SW480 (cell line): ENCODE data around the gene AGRN.
"Not testable (repeated sequence)": the region's sequence is repeated elsewhere in the genome, so short reads cannot be mapped to it uniquely, and the experiment has no call there.

Source experiments
- DNase-seq: peaks from one replicate; pipeline ENCODE4 v3.0.0-alpha.2; 2016; ENCODE audit warnings: low spot score

The AGRN gene

GRCh38 chr1:1001057-1001783, 18.7 kb upstream of the AGRN start:
- no peak for DNase-seq

GRCh38 chr1:1003618-1004419, 16.1 kb upstream of the AGRN start:
- no peak for DNase-seq

- no peak for DNase-seq
Observed at GRCh38 chr1:1004420-1004779, 15.5 kb upstream of the AGRN start.

- peak; percentile 84 for DNase-seq
Observed at GRCh38 chr1:1004780-1005697, 14.9 kb upstream of the AGRN start.

- no peak for DNase-seq
Observed at GRCh38 chr1:1005774-1006304, 14.1 kb upstream of the AGRN start.

- peak; percentile 97 for DNase-seq
Observed at GRCh38 chr1:1006305-1007159, 13.4 kb upstream of the AGRN start.

- not testable (repeated sequence) for DNase-seq
Observed at GRCh38 chr1:1010131-1010530, 9.8 kb upstream of the AGRN start.

- no peak for DNase-seq
Observed at GRCh38 chr1:1011396-1011949, 8.4 kb upstream of the AGRN start.

- not testable (repeated sequence) for DNase-seq
Observed at GRCh38 chr1:1012736-1013104, 7.2 kb upstream of the AGRN start.

GRCh38 chr1:1013105-1013921, 6.6 kb upstream of the AGRN start, which contains the start of gene ISG15:
ISG15 (plus strand) TSS chr1:1013497; CDS start chr1:1013574, 77 bp downstream.
- peak; percentile 90 for DNase-seq

- DNase-seq = no peak
Observed at GRCh38 chr1:1013922-1014648, 5.8 kb upstream of the AGRN start.

- DNase-seq = no peak
Observed at GRCh38 chr1:1014799-1015681, 4.9 kb upstream of the AGRN start.

- not testable (repeated sequence) for DNase-seq
Observed at GRCh38 chr1:1017397-1018320, 2.3 kb upstream of the AGRN start.

GRCh38 chr1:1018321-1018685, 1.6 kb upstream of the AGRN start:
- DNase-seq = not testable (repeated sequence)

- peak; percentile 85 for DNase-seq
Observed at GRCh38 chr1:1019122-1019999, 559 bp upstream of the AGRN start.

GRCh38 chr1:1020415-1021009, 592 bp downstream of the AGRN start:
- DNase-seq = no peak
